ENCODE results near the gene SPATS2L.

GRCh38 chr2:200264631-200265030, 41.9 kb upstream of the SPATS2L start:
- TF ChIP-seq CTCF (IDR thresholded peaks at IDR 0.05; ENCODE audit: low read depth, low read length, poor library complexity, severe bottlenecking), result no peak
- no peak for TF ChIP-seq EZH2phosphoT487 (IDR thresholded peaks at IDR 0.05; ENCODE audit: borderline replicate concordance, low read length)
